Colon (tissue), 2 donors: ENCODE results near the gene MTIF2.
"Not testable (repeated sequence)": the region's sequence is repeated elsewhere in the genome, so short reads cannot be mapped to it uniquely, and the experiment has no call there.

Experiments
- FAIRE-seq: peaks from 2 replicates; lab custom pipeline; 2012; peaks lifted over from hg19 to GRCh38; lab: Jason Lieb, UNC
- donor health status: control.
- donor health status: control.

Gene MTIF2

DNA sequence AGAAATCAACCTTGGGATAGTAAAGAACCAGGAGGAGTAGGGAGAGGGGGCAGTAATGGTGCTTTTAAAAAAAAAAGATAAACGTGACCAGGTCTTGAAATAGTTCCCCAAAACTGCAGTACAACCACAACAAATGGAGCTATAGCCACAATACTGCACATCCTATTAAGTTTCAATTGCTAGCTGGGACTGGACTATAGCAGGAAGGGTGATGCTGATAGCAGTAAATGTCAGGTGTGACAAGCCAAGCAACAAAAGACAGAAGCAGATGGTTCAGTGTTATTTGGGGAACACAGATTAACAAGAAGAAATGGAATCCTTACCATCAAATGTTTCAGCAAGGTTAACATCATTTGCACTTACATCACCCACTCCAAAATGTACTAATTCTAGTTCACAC lies 26.4 kb downstream of the MTIF2 start:
- no peak for FAIRE-seq

DNA sequence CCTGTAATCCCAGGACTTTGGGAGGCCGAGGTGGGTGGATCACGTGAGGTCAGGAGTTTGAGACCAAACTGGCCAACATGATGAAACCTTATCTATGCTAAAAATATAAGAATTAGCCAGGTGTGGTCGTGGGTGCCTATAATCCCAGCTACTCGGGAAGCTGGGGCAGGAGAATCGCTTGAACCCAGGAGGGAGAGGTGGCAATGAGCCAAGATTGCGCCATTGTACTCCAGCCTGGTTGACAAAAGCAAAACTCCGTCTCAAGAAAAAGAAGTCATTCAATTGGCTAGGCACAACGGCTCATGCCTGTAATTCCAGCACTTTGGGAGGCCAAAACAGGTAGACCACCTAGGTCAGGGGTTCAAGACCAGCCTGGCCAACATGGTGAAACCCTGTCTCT lies 27.4 kb downstream of the MTIF2 start:
- FAIRE-seq, result not testable (repeated sequence)

DNA sequence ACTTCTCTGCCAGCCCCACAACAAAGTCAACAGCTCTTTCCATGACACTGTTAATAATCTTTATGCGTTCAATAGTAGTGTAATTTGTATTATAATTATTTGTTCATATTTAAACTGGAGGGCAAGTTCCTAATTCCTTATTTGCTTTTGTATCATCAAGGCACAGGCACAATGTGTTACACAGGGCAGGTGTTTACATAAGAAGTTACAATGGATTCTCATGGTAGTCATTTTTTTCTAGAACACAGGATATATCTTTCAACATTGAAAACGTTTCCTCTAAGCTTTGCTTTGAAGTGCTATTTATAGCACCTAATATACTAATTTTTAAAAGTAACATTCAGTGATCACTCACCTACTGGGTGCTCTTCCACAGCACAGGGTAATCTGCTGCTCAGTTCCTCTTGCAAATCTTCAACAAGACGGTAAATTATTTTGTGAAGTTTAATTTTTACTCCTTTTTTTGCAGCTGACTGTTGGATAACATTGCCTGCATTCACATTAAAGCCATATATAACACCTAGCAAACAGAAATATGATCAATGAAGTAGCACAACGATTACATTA lies 29.3 kb downstream of the MTIF2 start:
- FAIRE-seq, result no peak

DNA sequence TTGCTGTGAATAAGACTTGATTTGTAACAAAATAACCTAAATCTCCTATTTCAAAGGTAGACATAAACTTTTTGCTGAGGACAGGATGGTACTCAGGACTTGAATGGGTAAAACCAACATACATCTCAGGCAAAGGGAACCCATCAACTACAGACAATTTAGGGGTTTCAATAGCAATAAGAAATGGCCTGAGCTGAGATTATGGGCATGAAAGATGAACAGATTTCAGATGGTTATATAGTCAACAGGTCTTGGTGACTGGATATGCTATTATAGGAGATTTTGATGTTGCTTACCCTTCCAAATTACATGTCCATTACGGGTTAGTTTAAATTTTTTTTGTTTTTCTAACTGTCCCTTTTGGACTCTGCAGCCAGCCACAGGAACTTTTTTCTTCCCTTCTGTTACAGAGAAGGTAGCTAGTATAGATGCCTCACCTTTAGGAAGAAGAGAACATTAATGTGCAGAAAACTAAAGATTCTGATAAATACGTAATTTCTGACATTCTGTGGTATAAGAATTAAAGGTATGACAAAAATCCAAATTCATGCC lies 32.0 kb downstream of the MTIF2 start:
- no peak for FAIRE-seq

DNA sequence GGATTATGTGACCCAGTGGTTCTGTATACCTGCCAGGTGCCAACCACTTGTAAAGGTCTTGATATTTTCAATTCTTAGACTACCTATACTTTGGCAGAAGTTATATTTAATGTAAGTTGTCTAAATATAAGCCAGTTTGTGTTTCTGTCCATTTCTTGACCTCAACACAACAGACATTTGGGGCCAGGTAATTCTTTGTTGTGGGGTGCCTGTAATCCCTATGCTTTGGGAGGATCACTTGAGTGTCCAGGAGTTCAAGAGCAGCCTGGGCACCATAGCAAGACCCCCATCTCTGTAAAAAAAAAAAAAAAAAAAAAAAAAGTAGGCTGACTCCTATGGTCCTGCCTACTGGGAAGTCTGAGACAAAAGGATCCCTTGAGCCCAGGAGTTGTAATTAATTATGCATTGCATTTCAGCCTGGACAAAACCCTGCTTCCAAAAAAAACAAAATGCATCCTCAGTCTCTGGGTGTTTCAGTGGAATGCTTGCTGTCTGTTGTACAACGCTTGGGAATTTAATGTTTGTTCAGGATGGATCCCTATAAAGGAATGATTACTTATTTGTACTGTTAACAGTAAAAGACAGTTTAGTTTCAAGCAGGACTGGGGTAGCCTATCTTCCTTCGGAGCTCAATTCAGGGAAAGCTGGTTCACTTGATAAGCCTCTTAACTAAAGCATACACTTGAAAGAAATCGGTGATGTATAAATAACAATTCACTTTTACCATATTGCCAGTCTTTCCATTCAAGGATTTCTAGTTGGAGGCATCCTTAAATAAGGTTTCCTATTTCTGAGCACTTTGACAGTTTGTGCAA lies 33.1 kb downstream of the MTIF2 start:
- FAIRE-seq, result no peak

DNA sequence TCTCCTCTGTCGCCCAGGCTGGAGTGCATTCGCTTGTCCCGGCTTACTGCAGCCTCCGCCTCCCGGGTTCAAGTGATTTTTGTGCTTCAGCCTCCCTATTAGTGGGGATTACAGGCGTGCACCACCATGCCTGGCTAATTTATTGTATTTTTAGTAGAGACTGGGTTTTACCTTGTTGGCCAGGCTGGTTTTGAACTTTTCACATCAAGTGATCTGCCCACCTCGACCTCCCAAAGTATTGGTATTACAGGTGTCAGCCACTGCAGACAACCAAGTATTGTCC lies 35.4 kb downstream of the MTIF2 start:
- FAIRE-seq, result no peak

DNA sequence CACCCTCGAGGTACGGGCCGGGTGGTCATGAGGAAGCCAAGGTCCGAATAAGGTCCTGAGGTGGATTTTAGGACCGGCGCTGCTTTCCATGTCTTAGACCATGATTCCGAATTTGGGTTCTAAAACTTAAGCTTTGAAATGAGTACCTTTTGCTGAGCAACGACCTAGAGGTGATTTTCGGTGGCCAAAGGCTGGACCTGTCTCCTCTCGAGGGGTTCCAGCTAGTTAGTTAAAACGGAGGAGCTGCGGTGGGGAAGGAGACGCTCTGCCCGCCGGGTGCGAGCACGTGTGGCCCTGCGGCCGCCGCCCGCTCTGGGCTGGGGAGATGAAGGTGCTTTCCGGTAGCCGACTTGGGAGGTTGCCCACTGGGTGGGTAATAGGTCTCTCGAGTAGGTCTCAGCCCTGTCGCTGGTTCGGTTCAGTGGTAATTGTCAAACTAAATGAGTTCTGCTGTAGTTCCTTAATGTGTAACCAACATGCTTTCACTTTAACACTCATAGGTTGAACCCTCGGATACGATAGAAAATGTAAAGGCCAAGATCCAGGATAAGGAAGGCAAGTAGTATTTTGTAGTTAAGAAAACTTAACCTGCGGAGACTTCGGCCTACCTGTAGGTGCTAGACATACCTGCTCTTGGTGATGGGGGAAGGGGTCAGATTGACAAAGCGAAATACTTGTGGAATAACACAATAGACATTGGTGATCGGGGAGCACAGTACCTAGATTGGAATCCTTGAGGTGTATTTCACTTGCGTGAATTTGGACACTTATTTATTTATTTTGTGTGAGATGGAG lies 36.0 kb downstream of the MTIF2 start:
- FAIRE-seq, result no peak

DNA sequence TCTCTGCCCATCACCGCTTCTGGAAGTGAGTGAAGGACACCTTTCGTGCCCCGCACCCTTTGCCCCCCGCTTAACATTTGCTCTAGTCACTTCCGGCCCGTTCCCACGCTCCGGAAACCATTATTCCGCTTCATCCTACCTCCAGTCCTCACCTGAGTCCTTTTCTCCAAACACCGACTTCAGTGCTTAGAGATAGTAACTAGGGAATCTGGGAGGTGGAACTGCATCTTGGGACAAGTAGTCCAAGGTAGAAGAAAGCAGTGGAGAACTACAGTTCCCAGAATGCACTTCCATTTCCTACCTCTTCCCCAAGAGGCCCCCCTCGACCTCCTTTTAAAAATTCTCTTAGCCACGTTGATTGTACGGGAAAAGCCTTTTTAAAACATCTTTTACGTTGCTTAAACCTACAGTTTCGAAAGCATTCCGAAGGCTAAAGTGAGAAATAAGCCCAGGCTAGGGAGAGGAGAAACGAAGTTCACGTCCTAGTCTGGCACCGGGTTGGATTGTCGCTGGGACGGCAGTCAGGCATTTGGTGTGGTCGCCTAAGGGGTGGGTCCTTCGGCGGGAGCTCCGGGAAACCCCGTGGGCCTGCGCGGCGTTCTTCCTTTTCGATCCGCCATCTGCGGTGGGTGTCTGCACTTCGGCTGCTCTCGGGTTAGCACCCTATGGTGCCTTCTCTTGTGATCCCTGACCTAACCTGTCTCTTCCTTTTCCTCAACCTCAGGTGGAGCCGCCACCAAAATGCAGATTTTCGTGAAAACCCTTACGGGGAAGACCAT lies 36.8 kb downstream of the MTIF2 start, which contains the start of the genes CLHC1 and RPS27A:
CLHC1 (minus strand) TSS at position 210 of the 779 bp plus-strand sequence. CDS start 9,882 bp downstream, outside the sequence.
RPS27A (plus strand) TSS at position 605 of the 779 bp plus-strand sequence; CDS start at position 742, 137 bp downstream.
- FAIRE-seq, result no peak

DNA sequence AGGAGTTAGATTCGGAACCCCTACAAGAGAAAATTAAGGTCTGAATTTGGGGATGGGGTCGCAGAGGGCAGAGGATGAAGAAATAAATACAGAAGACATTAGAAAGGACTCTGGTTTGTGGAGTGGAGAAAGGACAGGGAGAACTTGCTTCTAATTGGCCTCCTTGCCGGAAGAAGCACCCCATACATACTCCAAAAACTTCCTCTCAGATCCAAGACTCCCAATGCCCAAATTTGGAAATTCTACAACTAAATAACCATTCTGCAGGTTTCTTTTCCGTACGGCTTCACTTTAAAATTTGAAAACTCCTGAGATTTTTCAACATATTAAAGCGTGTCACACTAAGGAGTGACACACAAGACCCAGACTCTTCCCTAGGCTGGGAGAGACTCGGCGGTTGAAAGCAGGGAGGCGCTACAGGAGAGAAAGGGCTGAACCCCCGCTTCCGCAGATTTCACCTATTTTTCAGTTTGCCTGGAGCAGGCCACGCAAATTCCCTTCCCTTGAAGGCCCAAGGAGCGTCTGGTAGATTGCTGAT lies 37.4 kb downstream of the MTIF2 start:
- FAIRE-seq, result no peak

DNA sequence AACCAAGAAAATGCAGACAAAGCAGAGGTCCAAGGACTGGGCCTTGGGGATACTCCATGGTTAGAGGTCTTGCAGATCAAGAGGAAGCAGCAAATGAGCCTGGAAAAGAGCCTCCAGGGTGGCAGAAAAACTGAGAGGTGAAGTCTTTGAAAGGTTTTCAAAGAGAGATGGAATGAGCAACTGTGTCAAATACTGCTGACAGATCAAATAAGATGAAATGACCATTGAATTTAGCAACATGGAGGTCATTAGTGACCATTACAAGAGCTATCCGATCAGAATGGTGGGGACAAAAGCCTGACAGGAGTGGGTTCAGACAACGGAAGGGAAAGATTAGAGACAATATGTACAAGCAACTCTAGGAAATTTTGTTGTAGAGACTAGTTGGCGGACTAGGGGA lies 38.5 kb downstream of the MTIF2 start:
- no peak for FAIRE-seq

DNA sequence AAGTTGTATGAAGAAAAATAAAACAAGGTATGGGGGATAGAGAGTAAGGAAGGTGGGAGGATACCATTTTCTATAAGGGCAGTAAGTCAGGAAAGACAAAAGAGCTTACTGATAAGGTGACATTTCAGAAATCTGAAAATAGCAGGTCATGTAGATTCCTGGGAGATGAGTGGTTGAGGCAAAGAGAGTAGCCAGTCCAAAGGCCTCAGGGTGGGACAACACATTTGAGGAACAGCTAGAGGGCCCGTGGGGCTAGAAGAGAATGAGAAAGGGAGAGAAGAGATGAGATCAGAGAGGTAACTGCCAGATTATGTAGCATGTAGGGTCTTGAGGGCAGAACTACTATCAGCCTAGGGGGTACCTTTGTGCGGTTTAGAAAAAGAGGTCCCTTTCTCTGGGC lies 39.8 kb downstream of the MTIF2 start:
- FAIRE-seq, result no peak

DNA sequence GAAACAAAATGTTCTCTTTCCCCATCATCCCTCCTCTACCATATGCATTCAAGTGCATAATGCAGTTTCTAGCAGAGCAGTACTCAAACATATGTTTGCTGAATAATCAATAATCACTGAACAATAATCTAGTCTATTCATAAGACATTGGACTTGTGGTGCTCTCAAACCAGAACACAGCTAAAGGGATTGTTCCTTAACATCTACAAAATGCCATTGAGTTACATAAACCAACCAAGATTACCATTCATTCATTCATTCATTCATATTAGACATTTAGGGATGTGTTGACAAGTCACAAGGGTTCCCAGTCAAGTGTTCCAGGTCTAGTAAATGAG lies 40.8 kb downstream of the MTIF2 start:
- FAIRE-seq, result no peak

DNA sequence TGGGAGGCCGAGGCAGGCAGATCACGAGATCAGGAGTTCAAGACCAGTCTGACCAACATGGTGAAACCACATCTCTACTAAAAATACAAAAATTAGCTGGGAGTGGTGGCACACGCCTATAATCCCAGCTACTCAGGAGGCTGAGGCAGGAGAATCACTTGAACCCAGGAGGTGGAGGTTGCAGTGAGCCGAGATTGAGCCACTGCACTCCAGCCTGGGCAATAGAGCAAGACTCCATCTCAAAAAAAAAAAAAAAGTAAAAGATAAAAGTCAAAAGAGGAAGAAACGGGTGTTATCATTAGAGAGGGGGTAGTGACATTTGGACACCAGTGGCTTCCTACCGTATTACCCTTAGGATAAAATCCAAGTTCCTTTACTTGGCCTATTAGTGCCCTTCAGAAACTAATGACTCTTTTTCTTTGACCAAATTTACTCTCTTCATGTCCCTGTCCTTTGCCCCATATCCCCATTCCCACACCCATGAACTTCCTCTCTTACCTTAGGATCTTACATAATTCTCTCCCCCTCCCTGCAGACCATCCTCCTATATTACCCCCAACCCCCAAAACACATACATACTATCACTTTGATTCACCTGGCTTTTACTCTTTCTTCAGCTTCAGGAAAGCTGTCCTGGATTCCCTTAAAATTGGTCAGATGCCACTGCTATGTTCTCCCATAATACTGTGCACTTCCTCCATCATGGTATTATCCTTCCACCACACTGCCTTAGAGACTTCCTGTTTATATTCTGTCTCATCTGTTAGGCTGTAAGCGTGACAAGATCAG lies 41.4 kb downstream of the MTIF2 start:
- FAIRE-seq, result not testable (repeated sequence)

DNA sequence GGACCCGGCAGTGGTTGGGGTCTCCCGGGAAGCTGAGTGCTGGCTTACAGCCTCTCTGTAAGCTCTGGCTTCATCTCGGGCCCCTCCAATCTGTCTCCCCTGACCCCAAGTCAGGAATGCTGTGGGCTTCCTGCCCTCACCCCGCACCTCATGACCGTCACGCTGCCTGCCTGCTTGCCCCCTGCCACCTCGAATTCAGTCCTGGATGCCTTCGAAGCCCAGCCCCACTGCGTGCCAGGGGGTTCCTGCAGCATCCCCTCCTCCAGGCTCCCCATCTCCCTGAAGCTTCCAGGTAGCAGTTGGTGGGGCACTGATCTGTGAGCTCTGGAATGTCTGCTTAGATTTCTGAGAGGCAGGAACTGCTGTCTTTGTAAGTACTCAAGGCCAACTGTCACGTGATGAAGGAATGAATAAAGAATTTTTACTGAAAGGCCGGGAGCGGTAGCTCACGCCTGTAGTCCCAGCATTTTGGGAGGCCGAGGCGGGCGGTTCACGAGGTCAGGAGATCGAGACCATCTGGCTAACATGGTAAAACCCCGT lies 43.5 kb downstream of the MTIF2 start:
- no peak for FAIRE-seq

DNA sequence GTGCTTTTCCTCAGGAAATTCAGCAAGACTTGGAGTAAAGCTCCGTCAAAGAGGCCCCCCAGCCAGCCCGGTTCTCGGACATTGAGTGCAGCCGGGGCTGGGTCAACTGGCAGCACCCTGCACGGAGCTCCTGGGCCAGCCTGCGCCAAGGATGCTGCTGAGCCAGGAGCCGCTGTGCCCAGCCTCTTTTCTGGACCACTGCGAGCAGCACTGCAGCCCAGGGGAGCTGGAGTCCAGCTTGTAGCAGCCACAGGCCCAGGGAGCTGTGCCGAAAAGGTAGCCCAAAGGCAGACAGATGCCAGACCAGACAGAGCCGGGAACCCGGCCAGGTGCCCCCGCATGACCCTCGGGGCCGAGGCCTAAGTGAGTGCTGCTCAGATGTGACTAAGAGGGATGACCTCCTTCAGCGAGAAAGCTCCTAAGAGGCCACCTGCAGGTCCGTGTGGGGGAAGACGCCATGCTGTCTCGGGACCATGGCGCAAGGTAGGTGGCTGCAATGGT lies 44.2 kb downstream of the MTIF2 start:
- no peak for FAIRE-seq

DNA sequence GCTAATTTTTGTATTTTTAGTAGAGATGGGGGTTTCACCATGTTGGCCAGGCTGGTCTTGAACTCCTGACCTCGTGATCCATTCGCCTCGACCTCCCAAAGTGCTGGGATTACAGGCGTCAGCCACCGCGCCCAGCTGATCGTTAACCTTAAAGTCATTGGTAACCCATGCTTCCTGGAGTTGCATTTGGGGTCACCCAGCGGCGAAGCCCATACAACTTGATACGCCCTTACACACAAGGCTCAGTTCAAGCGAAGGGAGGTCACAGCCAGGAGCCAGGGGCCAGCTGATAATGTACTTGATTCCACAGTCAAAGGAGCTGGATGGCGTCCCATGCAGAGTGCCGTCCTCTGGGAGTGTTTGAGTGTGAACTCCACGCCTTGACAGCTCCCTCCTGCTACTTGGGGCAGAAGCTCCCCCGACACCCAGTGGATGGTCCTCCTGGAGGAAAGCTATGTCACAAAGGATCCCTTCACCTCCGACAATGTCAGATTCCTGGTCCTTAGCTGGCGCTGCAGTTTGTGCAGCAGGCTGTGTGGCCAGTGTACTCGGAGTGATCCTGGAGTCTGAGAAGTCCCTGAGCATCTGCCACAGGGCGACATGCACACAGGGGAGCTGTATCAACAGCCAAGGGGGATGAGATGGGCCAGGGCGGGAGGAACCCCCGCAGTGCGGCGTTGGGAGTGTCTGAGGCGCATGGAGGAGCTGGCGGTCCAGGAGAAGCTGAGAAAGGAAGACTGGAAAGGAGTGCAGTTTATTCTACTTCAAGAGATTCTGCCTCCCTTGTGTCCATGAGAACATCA lies 44.9 kb downstream of the MTIF2 start:
- no peak for FAIRE-seq

DNA sequence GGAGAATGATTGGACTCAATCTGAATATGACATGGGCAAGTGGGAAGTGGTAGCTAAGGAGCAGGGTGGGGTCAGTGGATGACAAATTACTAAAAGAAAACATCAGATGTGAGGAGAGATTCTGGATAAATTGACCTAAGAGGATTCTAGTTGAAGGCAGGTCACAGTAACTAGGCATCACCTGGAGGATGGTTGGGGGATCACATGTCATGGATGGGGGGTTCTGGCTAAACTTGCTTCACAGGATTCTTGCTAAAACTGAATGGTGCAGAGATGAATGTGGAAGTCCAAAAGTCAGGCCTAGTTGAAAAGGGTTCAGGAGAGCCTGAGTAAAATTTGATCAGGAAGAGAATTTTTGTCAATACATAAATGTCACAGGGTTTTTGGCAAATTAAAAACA lies 55.2 kb downstream of the MTIF2 start:
- no peak for FAIRE-seq

DNA sequence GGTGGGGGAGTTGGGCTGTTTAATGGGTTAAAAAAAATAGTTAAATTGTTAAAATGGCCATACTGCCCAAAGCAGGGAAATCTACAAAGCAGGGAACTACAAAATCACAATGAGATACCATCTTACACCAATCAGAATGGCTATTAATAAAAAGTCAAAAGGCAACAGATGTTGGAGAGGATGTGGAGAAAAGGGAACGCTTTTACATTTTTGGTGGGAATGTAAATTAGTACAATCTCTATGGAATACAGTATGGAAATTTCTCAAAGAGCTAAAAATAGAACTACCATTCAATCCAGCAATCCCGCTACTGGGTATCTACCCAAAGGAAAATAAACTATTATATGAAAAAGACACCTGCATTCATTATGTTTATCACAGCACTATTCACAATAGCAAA lies 64.1 kb downstream of the MTIF2 start:
- FAIRE-seq, result no peak

DNA sequence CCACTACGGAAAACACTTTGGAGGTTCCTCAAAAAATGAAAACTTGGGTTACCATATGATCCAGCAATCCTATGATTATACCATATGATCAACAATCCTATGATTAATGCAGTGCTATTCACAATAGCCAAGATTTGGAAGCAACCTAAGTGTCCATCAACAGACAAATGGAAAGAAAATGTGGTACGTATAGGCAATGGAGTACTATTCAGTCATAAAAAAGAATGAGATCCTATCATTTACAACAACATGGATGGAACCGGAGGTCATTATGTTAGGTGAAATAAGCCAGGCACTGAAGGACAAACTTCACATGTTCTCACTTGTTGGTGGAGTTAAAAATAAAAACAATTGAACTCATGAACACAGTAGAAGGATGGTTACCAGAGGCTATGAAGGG lies 64.5 kb downstream of the MTIF2 start:
- no peak for FAIRE-seq

DNA sequence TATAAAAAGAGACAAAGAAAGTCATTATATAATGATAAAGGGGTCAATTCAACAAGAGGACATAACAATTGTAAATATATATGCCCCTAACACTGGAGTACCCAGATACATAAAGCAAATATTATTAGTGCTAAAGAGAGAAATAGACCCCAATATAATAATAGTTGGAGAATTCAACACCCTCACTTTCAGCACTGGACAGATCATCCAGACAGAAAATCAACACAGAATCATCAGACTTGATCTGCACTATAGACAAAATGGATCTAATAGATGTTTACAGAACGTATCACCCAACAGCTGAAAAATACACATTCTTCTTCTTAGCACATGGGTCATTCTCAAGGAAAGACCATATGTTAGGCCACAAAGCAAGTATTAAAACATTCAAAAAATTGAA lies 68.6 kb downstream of the MTIF2 start:
- FAIRE-seq, result no peak
